NCI-H2196 treated with DMSO at 0.1 percent for 48 hours (cell line): ENCODE data around the gene GNAQ.

ENCODE experiments used
- DNase-seq: peaks from one replicate; lab custom pipeline; 2025; ENCODE audit not compliant: unreplicated experiment; lab: John Stamatoyannopoulos, UW

GNAQ gene

GRCh38 chr9:77826116-77826515 is 205.5 kb downstream of the GNAQ start:
- no peak for DNase-seq

- DNase-seq: no peak
Observed at GRCh38 chr9:77825361-77825760, 206.2 kb downstream of the GNAQ start.

- DNase-seq: no peak
Observed at GRCh38 chr9:77820293-77820954, 211.2 kb downstream of the GNAQ start.

DNA sequence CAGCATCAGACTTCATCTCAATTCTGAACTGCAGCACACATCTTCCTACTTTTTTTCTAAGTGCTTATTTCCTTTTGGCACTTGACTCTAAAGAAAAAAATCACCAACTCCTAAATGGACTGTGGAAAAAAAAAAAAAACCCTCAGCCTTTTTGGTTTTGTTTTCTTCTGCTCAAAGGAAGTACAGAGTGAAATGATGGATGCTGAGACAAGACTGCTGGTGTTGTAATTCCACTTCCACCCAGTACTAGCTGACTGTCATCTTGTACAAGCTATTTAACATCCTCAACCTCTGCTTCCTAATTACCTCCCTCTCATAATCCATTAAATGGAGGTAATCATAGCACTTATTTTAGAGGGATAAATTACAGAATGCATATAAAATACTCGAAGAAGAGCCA is 212.0 kb downstream of the GNAQ start:
- DNase-seq: no peak

GRCh38 chr9:77817590-77818311 is 213.9 kb downstream of the GNAQ start:
- no peak for DNase-seq

DNA sequence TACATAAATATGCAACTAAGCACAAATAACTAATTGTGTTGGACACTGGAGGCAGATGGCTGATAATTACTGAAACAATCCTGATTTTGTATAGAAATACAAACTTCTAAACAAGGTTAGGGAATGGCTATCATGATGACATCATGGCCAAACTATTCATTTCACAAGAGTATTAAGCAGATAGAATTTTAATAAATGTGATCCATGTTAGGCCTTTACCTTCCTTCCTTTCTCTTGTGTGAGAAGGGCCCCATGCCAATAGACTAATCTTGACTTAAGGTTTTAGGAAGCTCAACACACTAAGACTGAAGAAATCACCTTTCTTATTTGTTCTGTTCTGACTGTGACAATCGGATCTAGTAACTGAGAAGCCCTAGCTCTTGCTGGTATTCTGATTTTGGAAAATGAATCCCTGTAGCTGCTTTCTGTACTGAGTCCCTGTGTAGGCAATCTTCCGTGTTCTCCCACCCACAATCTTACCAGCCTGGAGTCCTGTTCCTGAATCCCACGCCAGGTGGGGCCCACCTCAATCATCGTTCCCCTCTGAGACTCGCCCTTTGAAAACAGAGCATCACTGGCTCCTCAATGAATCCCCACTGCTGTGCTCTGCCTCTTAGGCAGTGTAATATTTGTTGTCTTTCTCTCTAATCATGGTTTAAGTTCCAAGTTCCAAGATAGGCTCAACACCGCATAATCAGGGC is 214.8 kb downstream of the GNAQ start:
- no peak for DNase-seq

DNA sequence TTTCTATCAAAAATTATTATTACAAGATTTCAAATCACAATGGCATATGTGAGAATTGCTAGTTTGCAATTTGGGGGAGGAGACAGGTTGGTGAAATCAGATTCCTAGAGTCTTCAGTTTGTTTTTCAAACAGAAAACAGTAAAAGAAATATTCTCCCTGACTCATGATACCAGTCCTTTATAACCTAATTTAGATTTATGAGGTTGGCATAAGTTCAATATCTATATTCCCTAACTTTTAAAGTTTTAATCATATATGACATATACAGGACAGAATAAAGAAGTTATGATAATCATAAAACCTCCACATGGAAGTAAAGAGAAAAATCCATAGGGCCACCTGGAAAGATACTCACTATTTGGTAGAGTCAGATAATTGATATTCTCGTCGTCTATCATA is 216.4 kb downstream of the GNAQ start:
- no peak for DNase-seq

DNA sequence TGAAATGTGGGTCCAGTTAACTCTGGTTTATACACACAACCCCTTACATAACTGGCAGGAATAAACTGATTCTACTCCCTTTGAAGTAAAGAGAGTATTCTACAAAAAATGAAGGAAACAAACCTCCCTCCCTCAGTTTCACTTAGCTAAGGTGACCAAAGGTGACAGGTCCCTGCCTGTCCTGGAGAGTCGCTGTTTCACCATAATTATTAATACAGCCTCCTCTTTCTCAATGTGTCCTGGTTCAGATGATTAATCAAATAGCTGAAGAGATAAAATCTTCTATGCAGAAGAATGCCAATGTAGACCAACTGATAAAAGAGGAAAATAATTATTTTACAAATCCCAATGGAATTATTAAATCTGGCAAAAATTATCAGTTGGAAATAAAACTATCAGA is 219.8 kb downstream of the GNAQ start:
- no peak for DNase-seq

DNA sequence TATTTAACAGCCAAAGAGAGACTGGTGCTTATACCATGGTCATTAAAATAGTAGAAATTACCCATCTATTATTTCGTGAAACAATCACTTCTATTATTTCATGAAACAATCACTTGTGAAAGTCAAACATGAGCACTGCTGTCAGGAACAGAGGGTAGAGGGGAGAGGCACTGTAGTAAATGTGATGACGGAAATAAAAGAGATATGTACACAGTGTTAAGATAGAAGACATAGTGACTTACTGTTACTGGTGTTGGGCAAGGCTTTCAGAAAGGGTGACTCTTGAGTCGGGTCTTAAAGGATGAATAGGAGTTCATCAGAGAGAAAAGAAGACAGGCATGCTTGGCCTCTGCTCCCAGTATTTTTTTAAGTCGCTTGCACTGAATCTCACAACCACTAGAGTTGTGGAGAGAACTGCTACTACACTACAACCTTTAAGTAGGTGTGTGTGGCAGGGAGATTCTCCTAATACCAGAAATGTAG is 220.9 kb downstream of the GNAQ start:
- DNase-seq: no peak

DNA sequence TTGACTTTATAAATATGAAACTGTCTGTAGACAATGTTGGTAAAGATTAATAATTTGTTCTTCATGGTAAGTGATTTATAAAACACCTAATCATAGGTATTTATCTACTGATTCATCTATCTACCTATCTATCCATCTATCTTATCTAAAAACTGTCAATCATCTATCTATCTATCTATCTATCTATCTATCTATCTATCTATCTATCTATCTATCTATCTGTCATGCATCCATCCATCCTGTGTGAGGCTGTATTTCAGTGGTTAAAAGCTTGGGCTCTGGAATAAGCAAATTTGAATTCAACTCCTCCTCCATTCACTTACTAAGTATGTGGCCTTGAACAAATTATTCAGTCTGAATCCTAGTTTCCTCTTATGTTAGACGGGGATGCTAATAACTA is 221.6 kb downstream of the GNAQ start:
- no peak for DNase-seq

GRCh38 chr9:77809552-77809951 is 222.1 kb downstream of the GNAQ start:
- no peak for DNase-seq

DNA sequence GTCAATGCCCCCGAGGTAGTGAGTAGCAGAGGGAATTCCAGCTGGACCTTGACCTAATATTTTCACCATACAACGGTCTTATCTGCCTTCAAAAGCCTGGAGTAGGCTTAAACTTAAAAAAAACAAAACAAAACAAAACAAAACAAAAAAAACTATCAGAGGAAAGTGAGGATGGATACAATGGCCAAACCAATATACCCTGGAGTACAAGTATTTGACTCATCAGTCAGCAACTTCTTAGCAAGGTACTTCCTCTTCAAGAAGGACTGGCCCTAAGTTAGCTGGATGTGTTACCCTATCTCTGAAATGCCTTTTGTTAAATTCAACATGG is 222.9 kb downstream of the GNAQ start:
- no peak for DNase-seq

GRCh38 chr9:77807846-77808750 is 223.5 kb downstream of the GNAQ start:
- no peak for DNase-seq

- DNase-seq: no peak
Observed at GRCh38 chr9:77807281-77807683, 224.3 kb downstream of the GNAQ start.

GRCh38 chr9:77806741-77807140 is 224.9 kb downstream of the GNAQ start:
- no peak for DNase-seq

- DNase-seq: no peak
Observed at GRCh38 chr9:77805810-77806209, 225.8 kb downstream of the GNAQ start.

DNA sequence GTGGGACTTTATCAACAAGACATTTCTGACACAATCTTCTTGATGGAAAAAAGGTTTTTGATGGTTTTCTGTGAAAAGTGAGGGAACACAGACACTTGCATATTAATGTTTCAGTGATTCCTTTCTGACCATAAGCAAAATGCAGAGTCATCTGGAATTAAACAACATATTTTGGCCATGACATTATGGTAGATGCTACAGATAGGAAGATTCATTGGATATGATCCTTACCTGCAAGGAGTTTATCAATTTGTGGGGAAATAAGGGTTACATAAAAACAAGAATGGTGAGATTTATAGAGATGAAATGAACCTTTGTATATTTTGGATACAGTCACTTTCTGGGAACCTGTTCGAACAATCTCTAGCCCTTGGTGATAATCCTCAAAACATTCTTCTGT is 228.2 kb downstream of the GNAQ start:
- DNase-seq: no peak

DNA sequence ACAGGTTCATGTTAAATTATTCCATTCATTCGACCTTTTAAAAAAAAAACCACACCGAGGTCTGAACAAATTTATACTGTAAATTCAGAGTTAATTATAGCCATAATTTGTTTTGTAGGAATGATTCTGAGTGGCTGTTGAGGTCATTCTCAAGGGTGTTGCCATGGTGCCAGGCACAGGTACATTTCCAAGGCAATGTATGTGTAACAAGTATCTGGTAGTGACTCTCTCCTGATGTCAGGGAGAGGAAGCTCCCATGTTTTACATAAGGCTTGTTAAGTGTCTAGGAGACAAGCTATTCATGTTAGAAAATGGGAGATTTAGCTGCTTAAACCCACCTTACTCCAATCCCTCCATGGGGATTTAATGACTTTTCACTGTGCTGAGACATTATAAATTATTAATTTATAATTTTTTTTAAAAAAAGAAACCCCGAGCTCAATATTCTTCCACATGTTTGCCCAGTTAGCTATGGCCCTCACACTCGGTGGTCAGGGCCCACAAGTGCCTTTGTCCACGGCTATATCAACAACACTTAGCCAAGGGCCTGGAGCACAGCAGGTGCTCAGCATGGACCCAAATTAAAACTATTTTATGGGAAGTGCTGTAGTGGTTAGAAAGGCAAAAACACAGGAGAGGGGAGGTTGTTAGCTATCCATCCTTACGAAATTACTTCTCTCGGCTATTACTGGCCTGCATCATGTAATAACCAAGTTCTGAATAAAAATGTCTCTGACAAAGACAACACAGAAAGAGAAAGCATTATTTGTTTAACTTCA is 228.9 kb downstream of the GNAQ start:
- DNase-seq: no peak

- DNase-seq: no peak
Observed at GRCh38 chr9:77802064-77802463, 229.5 kb downstream of the GNAQ start.

DNA sequence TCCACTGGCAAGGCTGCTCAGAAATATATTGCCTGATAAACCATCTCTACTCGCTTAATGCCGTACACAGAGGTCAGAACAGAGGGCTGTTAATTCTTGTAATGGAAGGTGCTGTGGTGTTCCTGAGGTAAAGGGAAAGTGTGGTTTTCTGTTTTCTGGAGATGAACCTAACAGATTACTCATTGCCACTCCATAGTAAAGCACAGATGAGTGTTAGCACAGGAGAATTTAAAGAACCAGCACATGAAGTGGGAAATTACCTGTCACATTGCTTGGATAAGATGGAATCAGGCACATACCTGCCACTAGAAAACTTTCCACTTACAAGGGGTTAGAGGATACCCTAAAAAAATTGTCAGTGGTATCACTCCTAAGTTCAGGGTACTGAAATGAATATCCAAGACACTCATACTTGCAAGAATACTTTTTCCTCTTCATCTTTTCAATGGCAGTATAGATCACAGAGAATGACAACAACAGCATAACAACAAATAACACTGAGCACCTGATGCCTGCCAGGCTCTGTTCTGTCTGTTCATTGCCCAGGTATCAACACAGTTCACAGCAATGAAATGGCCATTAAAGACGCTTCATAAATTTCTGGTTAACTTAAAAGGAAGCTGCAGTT is 230.6 kb downstream of the GNAQ start:
- DNase-seq: no peak
